Skeletal muscle satellite cell (primary cell): ENCODE results near the gene ITPRIP.

Source experiments
- H3K27me3 ChIP-seq: 2 replicates; pipeline ENCODE4 v1.7.0; 2013; ENCODE audit warnings: low read length; ENCODE audit not compliant: control insufficient read depth, insufficient read depth
- H3K36me3 ChIP-seq: 2 replicates; pipeline ENCODE4 v1.7.0; 2013; ENCODE audit warnings: mild to moderate bottlenecking, control low read depth, low read length; ENCODE audit not compliant: insufficient read depth
- H3K4me1 ChIP-seq: 2 replicates; pipeline ENCODE4 v1.7.0; 2013; ENCODE audit warnings: low read length; ENCODE audit not compliant: control insufficient read depth, insufficient read depth
- H3K4me2 ChIP-seq: 2 replicates; pipeline ENCODE4 v1.7.0; 2013; ENCODE audit warnings: mild to moderate bottlenecking, low read length
- H3K4me3 ChIP-seq: 2 replicates; pipeline ENCODE4 v1.7.0; 2013; ENCODE audit warnings: low read length
- H3K9ac ChIP-seq: 2 replicates; pipeline ENCODE4 v1.7.0; 2013; ENCODE audit warnings: mild to moderate bottlenecking, low read depth, low read length, moderate library complexity
- H3K9me3 ChIP-seq: replicated peaks from 2 replicates; pipeline ENCODE4 v1.7.0; 2013; ENCODE audit warnings: mild to moderate bottlenecking, control low read depth, low read length

The ITPRIP gene

DNA sequence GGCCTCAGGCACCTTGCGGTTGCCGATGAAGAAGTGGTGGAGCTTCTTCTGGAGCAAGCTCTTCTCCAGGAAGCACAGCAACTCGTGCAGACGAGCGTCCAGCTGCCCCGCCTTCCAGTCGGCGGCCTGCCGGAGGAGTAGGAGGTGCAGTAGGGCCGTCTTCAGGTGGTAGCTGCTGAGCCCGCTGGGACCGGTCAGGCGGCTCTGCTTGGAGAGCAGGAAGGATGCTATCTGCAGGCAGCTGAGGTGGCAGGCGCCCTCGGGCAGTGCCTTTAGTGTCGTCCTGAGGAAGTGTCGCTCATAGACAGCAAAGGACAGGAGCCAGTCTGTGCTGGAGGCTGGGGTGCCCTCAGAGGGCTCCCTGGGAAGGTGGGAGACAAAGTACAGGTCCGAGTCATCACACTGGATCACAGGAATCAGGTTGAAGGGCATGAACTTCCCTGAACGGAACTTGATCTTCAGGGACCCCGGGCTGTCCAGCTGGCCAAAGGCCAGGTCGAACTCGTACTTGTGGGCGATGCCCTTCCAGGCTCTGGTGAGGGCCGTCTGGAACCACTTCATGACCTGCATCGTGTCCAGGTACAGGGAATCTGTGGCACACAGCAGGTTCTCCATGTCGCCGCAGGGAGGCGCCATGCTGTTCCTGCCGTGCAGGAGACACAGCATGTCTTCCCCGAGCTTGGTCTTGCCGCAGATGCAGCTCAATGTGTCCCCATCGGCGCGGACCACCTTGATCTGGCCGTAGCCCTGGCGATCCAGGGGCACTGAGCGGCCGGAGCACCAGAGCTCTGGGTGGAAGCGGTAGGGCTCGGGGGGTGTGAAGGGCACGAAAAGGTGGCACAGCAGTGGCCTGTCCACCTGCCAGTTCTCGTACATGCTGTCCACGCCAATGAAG is 23.4 kb downstream of the ITPRIP start:
- H3K36me3 ChIP-seq: peaks cover 72% of the 10 kb centered on the region
- no peak overlapping the region for H3K9ac ChIP-seq
- H3K4me1 ChIP-seq: peaks cover 54% of the 10 kb centered on the region
- no peak overlapping the region for H3K4me3 ChIP-seq
- no peaks in the 10 kb centered on the region for H3K9me3 ChIP-seq
- H3K27me3 ChIP-seq: no peaks in the 10 kb centered on the region
- no peak overlapping the region for H3K4me2 ChIP-seq

DNA sequence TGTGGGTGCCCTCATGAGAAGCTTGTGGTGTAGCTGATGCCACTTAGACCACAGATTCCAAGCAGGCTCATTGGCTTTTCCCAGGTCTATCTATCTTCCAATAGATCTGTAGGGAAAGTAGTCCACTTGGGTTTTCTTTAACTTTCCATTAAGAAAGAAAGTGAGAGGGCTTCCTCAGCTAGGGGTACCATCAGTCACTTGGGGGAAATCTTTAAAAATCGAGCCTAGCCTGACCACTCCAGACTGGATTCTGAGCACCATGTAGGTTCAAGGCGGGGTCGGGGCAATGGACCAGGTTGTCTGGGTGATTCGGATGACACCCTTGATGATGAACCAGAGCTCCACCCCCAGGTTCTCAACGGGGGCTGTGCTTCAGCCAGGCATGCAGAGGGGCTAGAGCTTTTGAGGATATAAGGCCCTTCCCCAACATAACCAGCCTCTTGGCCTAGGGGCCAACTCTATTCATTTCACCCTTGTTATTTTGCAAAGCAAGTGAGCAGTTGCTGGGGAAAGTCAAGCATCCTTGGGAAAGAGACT is 27.0 kb downstream of the ITPRIP start:
- H3K4me1 ChIP-seq: peaks cover 38% of the 10 kb centered on the region

DNA sequence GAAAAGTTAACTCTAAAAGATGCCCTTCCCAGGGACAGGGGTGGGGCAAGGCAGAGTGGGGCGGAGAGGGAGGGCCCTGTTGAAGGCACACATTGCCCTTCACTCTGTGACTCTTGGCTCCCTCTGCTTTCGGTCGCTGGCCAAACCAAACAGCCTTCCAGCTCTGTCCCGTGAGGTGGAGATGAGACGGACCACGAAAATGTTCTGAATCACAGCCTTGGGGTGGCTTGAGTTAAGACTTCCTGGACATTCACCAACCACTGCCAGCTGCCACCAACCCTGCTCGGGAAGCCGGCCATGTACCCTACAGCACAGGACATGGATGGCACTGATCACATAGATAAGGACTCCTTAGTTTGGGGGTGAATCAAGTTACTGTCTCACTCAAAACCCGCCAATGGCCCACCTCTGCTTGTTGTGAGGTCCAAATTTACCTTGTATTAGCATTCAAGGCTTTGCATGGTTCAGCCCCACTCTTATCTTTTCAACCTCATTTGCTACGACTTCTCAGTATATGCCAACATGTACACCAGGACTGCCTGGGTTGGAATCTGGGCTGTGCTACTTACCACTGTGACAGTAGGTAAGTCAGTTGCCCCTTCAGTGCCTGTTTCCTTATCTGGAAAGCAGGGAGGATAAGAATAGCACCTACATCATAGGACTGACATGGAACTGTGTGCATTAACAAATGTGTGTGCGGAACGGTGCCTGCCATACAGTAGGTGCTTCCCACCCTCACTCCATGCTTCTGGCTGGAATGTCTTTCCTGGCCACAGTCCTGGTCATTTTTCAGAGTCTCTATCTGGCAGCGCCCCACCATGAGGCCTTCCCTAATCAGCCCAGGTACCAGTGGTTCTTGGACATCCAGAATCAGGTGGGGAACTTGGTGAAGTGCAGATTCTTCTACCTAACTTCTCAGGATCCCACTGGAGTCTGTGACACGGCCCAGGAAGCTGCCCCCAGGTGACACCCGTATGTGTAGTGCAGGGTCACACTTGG is 28.0 kb downstream of the ITPRIP start:
- Histone ChIP-seq H3K27me3 (no peaks in the 10 kb centered on the region), H3K36me3 (peaks cover 59% of the 10 kb centered on the region), H3K4me1 (peaks cover 41% of the 10 kb centered on the region), H3K4me2 (peak overlapping the region; percentile 39), H3K4me3 (peak overlapping the region; percentile 1), H3K9ac (peak overlapping the region; percentile 70), H3K9me3 (no peaks in the 10 kb centered on the region)

More for the DNA sequence above, 27.0 kb downstream of the ITPRIP start:
- Histone ChIP-seq H3K4me3 (no peak overlapping the region), H3K27me3 (no peaks in the 10 kb centered on the region), H3K4me2 (no peak overlapping the region), H3K9me3 (no peaks in the 10 kb centered on the region), H3K36me3 (peaks cover 69% of the 10 kb centered on the region), H3K9ac (no peak overlapping the region)

DNA sequence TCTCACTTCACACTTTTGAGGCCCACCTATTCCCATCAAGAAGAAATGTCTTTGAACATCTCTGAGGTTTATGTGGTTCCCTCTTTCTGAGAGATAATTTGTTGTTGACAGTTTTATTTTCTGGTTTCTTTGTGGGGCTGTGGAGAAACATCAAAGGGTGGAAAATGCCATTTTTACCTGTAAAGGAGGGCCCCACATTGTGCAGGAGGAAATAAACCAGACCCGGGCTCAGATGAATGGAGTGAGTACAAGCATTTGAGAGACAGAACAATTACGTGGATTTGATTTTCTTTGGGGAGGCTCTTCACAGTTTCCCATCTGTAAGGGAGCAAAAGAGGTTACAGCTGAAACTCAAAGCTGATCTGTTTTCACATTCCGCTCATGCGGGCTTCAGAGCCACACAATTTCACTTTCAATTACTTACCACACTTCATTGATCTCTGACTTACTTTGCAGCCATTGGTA is 29.8 kb downstream of the ITPRIP start:
- Histone ChIP-seq H3K4me2 (no peak overlapping the region), H3K9ac (no peak overlapping the region), H3K9me3 (no peaks in the 10 kb centered on the region), H3K4me3 (no peak overlapping the region), H3K4me1 (peaks cover 41% of the 10 kb centered on the region), H3K36me3 (peaks cover 41% of the 10 kb centered on the region), H3K27me3 (no peaks in the 10 kb centered on the region)

DNA sequence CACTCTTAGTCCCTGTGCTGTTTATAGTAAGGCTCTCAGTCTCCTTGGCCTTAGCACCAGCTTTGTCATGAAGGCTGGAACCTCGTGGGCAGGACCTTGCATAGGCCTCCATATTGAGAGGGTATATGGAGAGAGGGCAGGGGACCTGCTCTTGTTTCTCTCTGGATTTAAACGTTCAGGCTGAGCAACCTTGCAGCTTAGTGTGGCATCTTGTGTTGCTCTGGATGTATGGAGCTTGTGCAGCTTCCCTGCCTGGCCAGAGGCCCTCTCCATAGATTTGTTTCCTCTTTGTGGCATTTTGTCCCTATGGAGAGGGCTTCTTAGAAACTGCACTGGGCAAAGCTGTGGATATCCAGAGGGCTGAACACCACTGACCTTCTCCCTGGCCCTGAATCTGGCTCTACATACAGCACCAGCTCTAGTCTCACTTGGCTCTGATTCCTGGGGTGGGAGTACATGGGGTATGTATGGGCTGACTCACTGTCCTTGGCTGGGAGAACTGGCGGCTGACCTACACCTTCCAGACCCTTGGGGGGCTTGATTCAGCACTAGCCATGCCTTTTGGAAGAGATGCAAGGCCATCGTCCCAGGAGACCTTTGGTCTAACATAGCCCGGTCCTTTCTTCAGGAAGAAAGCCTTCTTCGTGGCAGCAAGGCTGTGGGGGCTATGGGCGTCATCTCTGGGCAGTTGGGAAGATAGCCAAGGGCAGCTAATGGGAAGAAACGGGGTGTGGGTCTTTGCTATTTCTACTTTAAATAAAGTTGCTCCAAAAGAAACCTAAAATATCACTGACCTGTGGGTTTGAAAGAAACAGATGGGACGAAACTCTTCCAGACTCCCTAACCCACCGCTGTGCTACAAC is 30.5 kb downstream of the ITPRIP start:
- H3K4me3 ChIP-seq: no peak overlapping the region
- H3K36me3 ChIP-seq: peaks cover 34% of the 10 kb centered on the region
- no peak overlapping the region for H3K9ac ChIP-seq
- no peak overlapping the region for H3K4me2 ChIP-seq
- no peaks in the 10 kb centered on the region for H3K27me3 ChIP-seq
- no peaks in the 10 kb centered on the region for H3K9me3 ChIP-seq
- peaks cover 41% of the 10 kb centered on the region for H3K4me1 ChIP-seq

DNA sequence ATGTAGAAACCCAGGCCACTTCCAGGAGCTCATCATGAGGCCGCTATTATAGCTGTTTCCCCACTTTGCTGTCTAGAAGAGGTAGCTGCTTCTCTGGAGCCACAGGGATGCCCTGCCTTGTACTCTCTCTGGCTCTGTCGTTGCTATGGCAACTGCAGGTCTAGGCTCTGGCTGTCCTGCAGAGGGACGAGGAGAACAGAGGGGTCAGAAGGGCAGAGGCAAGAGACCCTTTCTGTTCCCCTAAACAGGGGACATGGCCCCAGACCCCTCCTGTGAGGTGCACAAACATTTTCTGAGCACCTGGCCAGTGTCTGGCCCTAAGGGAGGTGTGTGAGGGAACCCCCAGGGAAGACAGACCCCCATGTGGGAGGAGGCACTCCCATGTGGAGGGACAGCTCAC is 31.4 kb downstream of the ITPRIP start:
- no peak overlapping the region for H3K9ac ChIP-seq
- H3K27me3 ChIP-seq: no peaks in the 10 kb centered on the region
- no peak overlapping the region for H3K4me3 ChIP-seq
- peaks cover 45% of the 10 kb centered on the region for H3K4me1 ChIP-seq
- no peaks in the 10 kb centered on the region for H3K9me3 ChIP-seq
- no peak overlapping the region for H3K4me2 ChIP-seq
- H3K36me3 ChIP-seq: peaks cover 25% of the 10 kb centered on the region

DNA sequence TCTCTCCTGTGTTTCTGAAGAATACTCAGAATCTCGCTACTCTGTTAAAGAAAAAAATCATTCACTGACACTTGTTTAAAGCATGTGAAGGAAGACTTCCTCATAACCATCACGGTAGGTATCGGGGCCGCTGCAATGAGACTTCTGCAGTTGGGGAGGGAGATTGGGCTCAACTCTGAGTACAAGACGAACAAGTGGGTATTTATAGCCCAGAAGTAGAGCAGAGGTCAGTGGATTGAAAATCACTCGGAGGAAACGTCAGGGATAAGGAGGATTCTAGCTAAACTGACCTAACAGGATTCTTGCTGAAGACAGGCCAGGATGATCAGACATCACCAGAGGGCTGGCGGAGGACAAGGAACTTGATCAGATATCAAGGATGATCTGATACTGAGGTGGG is 33.3 kb downstream of the ITPRIP start:
- Histone ChIP-seq H3K36me3 (peaks cover 12% of the 10 kb centered on the region), H3K9ac (no peak overlapping the region), H3K4me1 (peaks cover 49% of the 10 kb centered on the region), H3K4me2 (no peak overlapping the region), H3K4me3 (no peak overlapping the region), H3K27me3 (no peaks in the 10 kb centered on the region), H3K9me3 (no peaks in the 10 kb centered on the region)

DNA sequence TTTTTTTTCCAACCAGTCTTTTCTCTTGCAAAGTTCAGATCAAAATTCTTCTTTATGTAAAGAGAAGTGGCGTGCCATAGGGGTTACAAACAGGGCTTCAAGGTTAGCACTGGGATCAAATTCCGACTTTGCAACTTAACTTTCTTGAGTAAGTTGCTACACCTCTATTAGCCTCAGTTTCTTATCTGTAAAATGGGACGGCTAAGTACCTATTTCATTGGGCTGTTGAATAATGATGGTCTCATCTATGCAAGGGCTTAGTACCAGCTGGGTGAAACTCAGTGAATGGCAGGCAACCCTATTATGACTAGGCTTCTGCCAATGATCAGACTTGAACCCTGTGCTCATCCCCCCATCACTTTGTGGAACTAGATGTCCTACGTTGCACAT is 33.9 kb downstream of the ITPRIP start:
- Histone ChIP-seq H3K9me3 (no peaks in the 10 kb centered on the region), H3K4me3 (no peak overlapping the region), H3K4me1 (peaks cover 50% of the 10 kb centered on the region), H3K27me3 (no peaks in the 10 kb centered on the region), H3K4me2 (no peak overlapping the region), H3K36me3 (peaks cover 12% of the 10 kb centered on the region), H3K9ac (no peak overlapping the region)

DNA sequence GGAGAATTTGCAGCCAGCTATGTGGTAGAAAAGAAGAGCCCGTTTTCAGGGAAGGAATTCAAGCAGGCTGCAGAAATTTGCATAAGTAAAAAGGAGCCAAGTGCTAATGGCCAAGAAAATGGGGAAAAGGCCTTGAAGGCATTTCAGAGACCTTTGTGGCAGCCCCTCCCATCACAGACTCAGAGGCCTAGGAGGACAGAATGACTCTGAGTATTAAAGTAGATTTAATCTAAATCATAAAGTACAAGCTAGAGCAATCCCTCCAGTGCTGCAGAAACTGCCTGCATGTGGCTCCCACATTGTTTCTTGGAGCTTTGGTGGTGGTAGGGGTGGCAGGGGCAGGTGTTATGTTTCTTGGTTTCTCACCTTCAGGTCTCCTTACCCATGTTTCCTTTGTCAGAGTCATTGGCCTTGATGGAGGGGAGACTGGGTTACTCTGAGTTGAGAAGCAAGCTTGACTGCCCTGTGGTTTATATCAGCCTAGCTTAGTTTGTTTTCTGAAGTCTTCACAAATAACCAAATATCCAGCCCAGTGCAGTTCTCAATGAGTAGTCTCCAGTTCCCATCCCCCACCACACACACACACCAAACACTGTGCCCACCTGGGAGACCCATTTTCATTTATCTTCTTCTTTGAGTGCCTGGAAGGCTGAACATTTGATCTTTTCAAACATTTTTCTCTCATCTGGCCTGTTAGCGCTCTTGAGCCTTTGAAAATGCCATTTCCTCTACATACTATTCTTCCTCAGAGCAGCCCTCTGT is 34.5 kb downstream of the ITPRIP start:
- no peaks in the 10 kb centered on the region for H3K27me3 ChIP-seq
- H3K9me3 ChIP-seq: no peaks in the 10 kb centered on the region
- H3K4me2 ChIP-seq: no peak overlapping the region
- no peak overlapping the region for H3K4me3 ChIP-seq
- peaks cover 12% of the 10 kb centered on the region for H3K36me3 ChIP-seq
- H3K9ac ChIP-seq: no peak overlapping the region
- peaks cover 51% of the 10 kb centered on the region for H3K4me1 ChIP-seq
